HepG2 (cell line): ENCODE data around the gene PLA2R1.

Experiments
- CENPT ChIP-seq: sonication (generic); formaldehyde crosslinking; IDR thresholded peaks from 2 replicates; pipeline ENCODE4 v1.8.0; 2022; ENCODE audit warnings: low read depth, mild to moderate bottlenecking, moderate library complexity, missing genetic modification reagents
- ESRRA ChIP-seq: sonication (generic); formaldehyde crosslinking; IDR thresholded peaks from 2 replicates; pipeline ENCODE4 v1.5.1; 2020; ENCODE audit warnings: mild to moderate bottlenecking, low read depth, missing genetic modification reagents
- POLR2A ChIP-seq, 2 experiments: IDR thresholded peaks; 2 replicates each; pipeline ENCODE4 v1.6.1; 2011; ENCODE audit warnings: low read depth in 2 of 2, low read length in 2 of 2, mild to moderate bottlenecking in 1 of 2, moderate library complexity in 1 of 2; ENCODE audit not compliant: insufficient read depth in 1 of 2
- RAD21 ChIP-seq: fragments of 450-650 bp; formaldehyde crosslinking; IDR thresholded peaks from 2 replicates; pipeline ENCODE4 v1.5.0; 2020; ENCODE audit warnings: mild to moderate bottlenecking
- RFX1 ChIP-seq: fragments of 450-650 bp; IDR thresholded peaks from 2 replicates; pipeline ENCODE4 v1.6.1; 2017
- TCF7 ChIP-seq: sonication (generic); IDR thresholded peaks from 2 replicates; pipeline ENCODE4 v1.6.1; 2016; ENCODE audit warnings: antibody characterized with exemption, low read depth
- TF ChIP-seq, protein P1 (sequence below): sonication (generic); formaldehyde crosslinking; IDR thresholded peaks from 2 replicates; pipeline ENCODE4 v1.4.0; 2020; ENCODE audit warnings: low read depth, mild to moderate bottlenecking, missing genetic modification reagents
- TF ChIP-seq, protein P2 (sequence below): IDR thresholded peaks from 2 replicates; pipeline ENCODE4 v1.6.1; 2016; ENCODE audit warnings: missing compliant biosample characterization, missing genetic modification reagents, borderline replicate concordance
- TF ChIP-seq, protein P3 (sequence below): sonication (generic); formaldehyde crosslinking; IDR thresholded peaks from 2 replicates; pipeline ENCODE4 v1.5.0; 2020; ENCODE audit warnings: mild to moderate bottlenecking, missing genetic modification reagents, moderate library complexity

DNA sequence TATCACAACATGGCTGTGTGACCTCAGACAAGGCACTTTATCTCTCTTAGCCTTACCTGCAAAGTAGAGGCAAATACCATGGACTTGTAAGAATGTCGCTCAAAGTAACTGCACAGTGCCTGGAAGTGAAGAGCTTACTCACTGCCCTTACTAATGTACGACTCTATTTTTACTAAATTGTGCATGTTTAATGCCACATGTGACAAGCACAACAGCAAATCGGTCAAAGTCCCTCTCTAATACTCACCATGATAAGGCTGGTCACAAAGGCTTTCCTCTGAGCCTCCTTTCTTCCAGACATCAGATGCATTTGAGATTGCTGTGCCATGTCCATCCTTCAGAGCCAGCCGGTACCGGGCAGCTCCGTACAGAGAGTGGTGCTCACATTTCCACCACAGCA, 164.0 kb downstream of the PLA2R1 start:
- TF ChIP-seq POLR2A (IDR thresholded peaks at IDR 0.05; ENCODE audit: insufficient read depth in 1 of 2, low read depth in 2 of 2, low read length in 2 of 2) (no peak), RFX1 (no peak), ESRRA (CRISPR knock-in tag) (no peak), TCF7 (no peak), CENPT (CRISPR knock-in tag) (no peak), RAD21 (no peak)
- TF ChIP-seq, protein P1, sequence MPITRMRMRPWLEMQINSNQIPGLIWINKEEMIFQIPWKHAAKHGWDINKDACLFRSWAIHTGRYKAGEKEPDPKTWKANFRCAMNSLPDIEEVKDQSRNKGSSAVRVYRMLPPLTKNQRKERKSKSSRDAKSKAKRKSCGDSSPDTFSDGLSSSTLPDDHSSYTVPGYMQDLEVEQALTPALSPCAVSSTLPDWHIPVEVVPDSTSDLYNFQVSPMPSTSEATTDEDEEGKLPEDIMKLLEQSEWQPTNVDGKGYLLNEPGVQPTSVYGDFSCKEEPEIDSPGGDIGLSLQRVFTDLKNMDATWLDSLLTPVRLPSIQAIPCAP (CRISPR knock-in tag), result no peak
- TF ChIP-seq, protein P2, sequence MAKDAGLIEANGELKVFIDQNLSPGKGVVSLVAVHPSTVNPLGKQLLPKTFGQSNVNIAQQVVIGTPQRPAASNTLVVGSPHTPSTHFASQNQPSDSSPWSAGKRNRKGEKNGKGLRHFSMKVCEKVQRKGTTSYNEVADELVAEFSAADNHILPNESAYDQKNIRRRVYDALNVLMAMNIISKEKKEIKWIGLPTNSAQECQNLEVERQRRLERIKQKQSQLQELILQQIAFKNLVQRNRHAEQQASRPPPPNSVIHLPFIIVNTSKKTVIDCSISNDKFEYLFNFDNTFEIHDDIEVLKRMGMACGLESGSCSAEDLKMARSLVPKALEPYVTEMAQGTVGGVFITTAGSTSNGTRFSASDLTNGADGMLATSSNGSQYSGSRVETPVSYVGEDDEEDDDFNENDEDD (CRISPR knock-in tag), result no peak
- TF ChIP-seq, protein P3, sequence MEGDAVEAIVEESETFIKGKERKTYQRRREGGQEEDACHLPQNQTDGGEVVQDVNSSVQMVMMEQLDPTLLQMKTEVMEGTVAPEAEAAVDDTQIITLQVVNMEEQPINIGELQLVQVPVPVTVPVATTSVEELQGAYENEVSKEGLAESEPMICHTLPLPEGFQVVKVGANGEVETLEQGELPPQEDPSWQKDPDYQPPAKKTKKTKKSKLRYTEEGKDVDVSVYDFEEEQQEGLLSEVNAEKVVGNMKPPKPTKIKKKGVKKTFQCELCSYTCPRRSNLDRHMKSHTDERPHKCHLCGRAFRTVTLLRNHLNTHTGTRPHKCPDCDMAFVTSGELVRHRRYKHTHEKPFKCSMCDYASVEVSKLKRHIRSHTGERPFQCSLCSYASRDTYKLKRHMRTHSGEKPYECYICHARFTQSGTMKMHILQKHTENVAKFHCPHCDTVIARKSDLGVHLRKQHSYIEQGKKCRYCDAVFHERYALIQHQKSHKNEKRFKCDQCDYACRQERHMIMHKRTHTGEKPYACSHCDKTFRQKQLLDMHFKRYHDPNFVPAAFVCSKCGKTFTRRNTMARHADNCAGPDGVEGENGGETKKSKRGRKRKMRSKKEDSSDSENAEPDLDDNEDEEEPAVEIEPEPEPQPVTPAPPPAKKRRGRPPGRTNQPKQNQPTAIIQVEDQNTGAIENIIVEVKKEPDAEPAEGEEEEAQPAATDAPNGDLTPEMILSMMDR, result no peak
